ENCODE data around the gene HSPB1.
A peak's percentile ranks its signal among the peaks of the same experiment; 100 is the strongest.

The HSPB1 gene

DNA sequence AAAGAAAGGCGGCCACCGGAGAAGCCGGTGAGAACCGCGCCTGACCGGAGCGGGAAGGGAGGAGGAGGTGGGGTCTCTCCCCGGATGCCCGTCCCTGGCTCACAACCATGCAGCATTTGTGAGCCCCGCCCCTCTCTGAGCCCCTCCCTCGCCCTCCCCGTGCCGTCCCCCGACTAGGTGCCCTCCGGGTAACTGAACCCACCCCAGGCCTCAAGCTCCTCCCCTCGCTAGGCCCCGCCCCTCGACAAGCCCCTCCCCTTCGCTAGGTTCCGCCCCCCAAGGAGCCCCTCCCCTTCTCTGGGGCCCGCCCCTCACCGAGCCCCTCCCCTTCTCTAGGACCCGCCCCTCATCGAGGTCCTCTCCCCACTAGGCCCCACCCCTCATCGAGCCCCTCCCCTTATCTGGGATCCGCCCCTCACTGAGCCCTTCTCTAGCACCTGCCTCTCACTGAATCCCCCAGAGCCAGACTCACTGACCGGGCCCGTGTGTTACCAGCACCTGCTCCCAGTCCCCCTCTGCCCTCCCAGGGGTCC is 42.2 kb upstream of the HSPB1 start:
- no peak overlapping the region for H3K9ac ChIP-seq (ENCODE audit: low read length)
- no peaks in the 10 kb centered on the region for H3K79me2 ChIP-seq (ENCODE audit: low read length)
- H3K9me3 ChIP-seq (ENCODE audit: insufficient read depth, low read length): no peaks in the 10 kb centered on the region
- H3K27me3 ChIP-seq (ENCODE audit: low read depth, low read length): no peaks in the 10 kb centered on the region
- no peak overlapping the region for H2AFZ ChIP-seq (ENCODE audit: low read depth, low read length)
- H4K20me1 ChIP-seq (ENCODE audit: insufficient read depth, low read length): no peaks in the 10 kb centered on the region
- H3K36me3 ChIP-seq (replicated peaks; ENCODE audit: low read depth, low read length): no peaks in the 10 kb centered on the region
- no peak overlapping the region for H3K27ac ChIP-seq (ENCODE audit: low read length)
- TF ChIP-seq, protein P1, sequence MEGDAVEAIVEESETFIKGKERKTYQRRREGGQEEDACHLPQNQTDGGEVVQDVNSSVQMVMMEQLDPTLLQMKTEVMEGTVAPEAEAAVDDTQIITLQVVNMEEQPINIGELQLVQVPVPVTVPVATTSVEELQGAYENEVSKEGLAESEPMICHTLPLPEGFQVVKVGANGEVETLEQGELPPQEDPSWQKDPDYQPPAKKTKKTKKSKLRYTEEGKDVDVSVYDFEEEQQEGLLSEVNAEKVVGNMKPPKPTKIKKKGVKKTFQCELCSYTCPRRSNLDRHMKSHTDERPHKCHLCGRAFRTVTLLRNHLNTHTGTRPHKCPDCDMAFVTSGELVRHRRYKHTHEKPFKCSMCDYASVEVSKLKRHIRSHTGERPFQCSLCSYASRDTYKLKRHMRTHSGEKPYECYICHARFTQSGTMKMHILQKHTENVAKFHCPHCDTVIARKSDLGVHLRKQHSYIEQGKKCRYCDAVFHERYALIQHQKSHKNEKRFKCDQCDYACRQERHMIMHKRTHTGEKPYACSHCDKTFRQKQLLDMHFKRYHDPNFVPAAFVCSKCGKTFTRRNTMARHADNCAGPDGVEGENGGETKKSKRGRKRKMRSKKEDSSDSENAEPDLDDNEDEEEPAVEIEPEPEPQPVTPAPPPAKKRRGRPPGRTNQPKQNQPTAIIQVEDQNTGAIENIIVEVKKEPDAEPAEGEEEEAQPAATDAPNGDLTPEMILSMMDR (IDR thresholded peaks at IDR 0.05; ENCODE audit: low read depth, low read length): no peak
- no peak overlapping the region for H3K4me3 ChIP-seq (ENCODE audit: low read length)
- no peak overlapping the region for H3K4me2 ChIP-seq (ENCODE audit: low read length)
- peaks cover 4% of the 10 kb centered on the region; the same call in 1 of the 2 replicates for H3K4me1 ChIP-seq (ENCODE audit: low read length)

DNA sequence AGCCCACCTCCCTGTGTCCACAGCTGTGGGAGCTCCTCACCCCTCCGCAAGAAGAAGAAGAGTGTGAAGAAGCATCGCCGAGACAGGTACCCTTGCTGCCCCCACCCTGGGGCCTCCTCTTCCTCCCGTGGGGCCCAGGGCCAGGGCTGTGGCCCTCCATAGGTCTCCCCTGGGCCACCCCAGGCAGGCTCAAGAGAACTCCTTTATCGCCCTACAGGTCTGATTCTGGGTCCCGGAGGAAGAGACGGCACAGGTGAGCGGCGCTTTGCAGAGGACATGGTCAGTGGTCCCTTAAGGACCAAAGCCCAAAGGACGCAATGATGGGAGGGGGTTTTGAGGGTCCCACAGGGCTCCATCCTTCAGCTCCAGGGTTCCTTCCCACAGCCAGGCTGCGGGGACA is 41.1 kb upstream of the HSPB1 start:
- Histone ChIP-seq H3K4me2 (ENCODE audit: low read length) (no peak overlapping the region), H3K79me2 (ENCODE audit: low read length) (no peaks in the 10 kb centered on the region), H3K9me3 (ENCODE audit: insufficient read depth, low read length) (no peaks in the 10 kb centered on the region), H3K9ac (ENCODE audit: low read length) (no peak overlapping the region), H2AFZ (ENCODE audit: low read depth, low read length) (no peak overlapping the region), H3K4me3 (ENCODE audit: low read length) (no peak overlapping the region), H3K27me3 (ENCODE audit: low read depth, low read length) (no peaks in the 10 kb centered on the region), H3K4me1 (ENCODE audit: low read length) (peaks cover 4% of the 10 kb centered on the region; the same call in 1 of the 2 replicates), H4K20me1 (ENCODE audit: insufficient read depth, low read length) (no peaks in the 10 kb centered on the region), H3K36me3 (replicated peaks; ENCODE audit: low read depth, low read length) (no peaks in the 10 kb centered on the region), H3K27ac (ENCODE audit: low read length) (no peak overlapping the region)
- TF ChIP-seq EZH2phosphoT487 (IDR thresholded peaks at IDR 0.05; ENCODE audit: low read depth): no peak
- TF ChIP-seq, protein P1 (IDR thresholded peaks at IDR 0.05; ENCODE audit: low read depth, low read length): no peak

DNA sequence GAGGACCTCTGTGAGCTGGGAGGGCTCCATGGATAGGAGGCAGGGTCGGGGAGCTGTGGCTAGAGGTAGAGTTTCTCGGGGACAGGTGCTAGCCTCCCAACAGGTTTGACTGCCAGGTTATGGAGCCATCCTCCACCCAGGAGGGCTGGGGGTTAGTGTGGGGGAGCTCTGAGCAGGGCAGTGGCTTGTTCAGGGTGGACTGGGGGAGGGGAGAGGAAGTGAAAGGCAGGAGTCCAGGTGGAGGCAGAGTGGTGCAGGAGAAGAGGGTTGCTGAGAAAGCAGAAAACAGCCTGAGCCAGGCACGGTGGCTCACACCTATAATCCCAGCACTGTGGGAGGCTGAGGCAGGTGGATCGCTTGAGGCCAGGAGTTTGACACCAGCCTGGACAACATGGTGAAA is 40.5 kb upstream of the HSPB1 start:
- Histone ChIP-seq H4K20me1 (ENCODE audit: insufficient read depth, low read length) (no peaks in the 10 kb centered on the region), H2AFZ (ENCODE audit: low read depth, low read length) (no peak overlapping the region), H3K27me3 (ENCODE audit: low read depth, low read length) (no peaks in the 10 kb centered on the region), H3K79me2 (ENCODE audit: low read length) (no peaks in the 10 kb centered on the region), H3K9me3 (ENCODE audit: insufficient read depth, low read length) (no peaks in the 10 kb centered on the region), H3K4me1 (ENCODE audit: low read length) (peaks cover 4% of the 10 kb centered on the region; the same call in 1 of the 2 replicates), H3K36me3 (replicated peaks; ENCODE audit: low read depth, low read length) (no peaks in the 10 kb centered on the region), H3K4me2 (ENCODE audit: low read length) (no peak overlapping the region), H3K9ac (ENCODE audit: low read length) (no peak overlapping the region), H3K4me3 (ENCODE audit: low read length) (no peak overlapping the region), H3K27ac (ENCODE audit: low read length) (no peak overlapping the region)
- TF ChIP-seq EZH2phosphoT487 (IDR thresholded peaks at IDR 0.05; ENCODE audit: low read depth): no peak
- TF ChIP-seq, protein P1 (IDR thresholded peaks at IDR 0.05; ENCODE audit: low read depth, low read length): no peak

DNA sequence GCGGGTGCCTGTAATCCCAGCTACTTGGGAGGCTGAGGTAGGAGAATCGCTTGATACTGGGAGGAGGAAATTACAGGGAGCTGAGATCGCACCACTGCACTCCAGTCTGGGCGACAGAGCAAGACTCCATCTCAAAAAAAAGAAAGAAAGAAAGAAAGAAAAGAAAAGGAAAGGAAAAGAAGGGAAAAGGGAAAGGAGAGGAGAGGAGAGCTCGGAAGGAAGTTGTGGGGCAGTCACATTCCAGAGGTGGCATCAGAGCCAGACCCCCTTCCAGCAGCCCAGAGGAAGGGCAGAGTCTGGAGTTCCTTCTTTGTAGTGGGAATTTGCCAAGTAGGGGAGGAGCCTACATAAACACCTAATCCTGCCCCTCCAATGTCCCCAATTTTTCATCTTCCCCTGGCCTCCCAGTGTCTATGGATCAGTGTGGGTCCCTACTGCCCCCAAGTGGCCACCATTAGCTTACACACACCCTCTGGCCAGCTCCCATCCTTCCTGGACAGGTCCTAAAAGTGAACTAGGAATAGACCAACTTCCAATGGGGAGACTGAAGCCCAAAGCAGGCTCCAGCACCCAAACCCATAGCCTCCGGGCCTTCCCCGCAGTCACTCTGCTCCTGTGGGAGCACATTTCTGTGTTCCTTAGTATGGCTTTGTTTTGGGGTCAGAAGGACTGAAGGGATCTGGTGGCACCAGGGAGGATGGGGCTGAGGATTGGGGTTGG is 39.6 kb upstream of the HSPB1 start:
- H4K20me1 ChIP-seq (ENCODE audit: insufficient read depth, low read length): no peaks in the 10 kb centered on the region
- H3K4me3 ChIP-seq (ENCODE audit: low read length): no peak overlapping the region
- no peak overlapping the region for H2AFZ ChIP-seq (ENCODE audit: low read depth, low read length)
- no peaks in the 10 kb centered on the region for H3K79me2 ChIP-seq (ENCODE audit: low read length)
- no peaks in the 10 kb centered on the region for H3K9me3 ChIP-seq (ENCODE audit: insufficient read depth, low read length)
- H3K4me1 ChIP-seq (ENCODE audit: low read length): peaks cover 4% of the 10 kb centered on the region; the same call in 1 of the 2 replicates
- H3K9ac ChIP-seq (ENCODE audit: low read length): no peak overlapping the region
- no peaks in the 10 kb centered on the region for H3K27me3 ChIP-seq (ENCODE audit: low read depth, low read length)
- H3K4me2 ChIP-seq (ENCODE audit: low read length): no peak overlapping the region
- TF ChIP-seq, protein P1 (IDR thresholded peaks at IDR 0.05; ENCODE audit: low read depth, low read length): peak; percentile 82
- TF ChIP-seq EZH2phosphoT487 (IDR thresholded peaks at IDR 0.05; ENCODE audit: low read depth): no peak
- no peaks in the 10 kb centered on the region for H3K36me3 ChIP-seq (replicated peaks; ENCODE audit: low read depth, low read length)
- H3K27ac ChIP-seq (ENCODE audit: low read length): no peak overlapping the region
